Mucosa of rectum (tissue), 2 donors: ENCODE results near the gene ZNF628.

Experiments used
- H3K27ac ChIP-seq, 2 donors: one replicate each; pipeline ENCODE4 v1.7.0; 2013; ENCODE audit warnings: inconsistent platforms in 2 of 2, low read depth in 2 of 2, low read length in 2 of 2
- H3K27me3 ChIP-seq, 2 donors: one replicate each; pipeline ENCODE4 v1.7.0; 2013; ENCODE audit warnings: low read length in 2 of 2; ENCODE audit not compliant: control insufficient read depth in 2 of 2, insufficient read depth in 2 of 2
- H3K36me3 ChIP-seq, 2 donors: one replicate each; pipeline ENCODE4 v1.7.0; 2013; ENCODE audit warnings: low read length in 2 of 2; ENCODE audit not compliant: control insufficient read depth in 2 of 2, insufficient read depth in 2 of 2
- H3K4me1 ChIP-seq, 2 donors: one replicate each; pipeline ENCODE4 v1.7.0; 2013; ENCODE audit warnings: low read length in 2 of 2, mild to moderate bottlenecking in 1 of 2; ENCODE audit not compliant: control insufficient read depth in 2 of 2, insufficient read depth in 2 of 2
- H3K4me3 ChIP-seq, 2 donors: one replicate each; pipeline ENCODE4 v1.7.0; 2013; ENCODE audit warnings: low read length in 2 of 2
- H3K9ac ChIP-seq, 2 donors: one replicate each; pipeline ENCODE4 v1.7.0; 2013; ENCODE audit warnings: low read length in 2 of 2, low read depth in 1 of 2, mild to moderate bottlenecking in 1 of 2
- H3K9me3 ChIP-seq, 2 donors: one replicate each; pipeline ENCODE4 v1.7.0; 2013; ENCODE audit warnings: low read length in 2 of 2; ENCODE audit not compliant: control insufficient read depth in 2 of 2
- donor health status: healthy.
- donor health status: Normal muscosa, but diverticular disease.

ZNF628 gene

GRCh38 chr19:55449469-55449868, 26.9 kb upstream of the ZNF628 start:
- Histone ChIP-seq H3K9me3 (no peaks in the 10 kb centered on the region), H3K36me3 (no peaks in the 10 kb centered on the region), H3K4me1 (no peaks in the 10 kb centered on the region), H3K27me3 (peaks cover 18 to 24% of the 10 kb centered on the region in 2 donors), H3K27ac (no peak overlapping the region), H3K9ac (no peak overlapping the region), H3K4me3 (no peak overlapping the region)

DNA sequence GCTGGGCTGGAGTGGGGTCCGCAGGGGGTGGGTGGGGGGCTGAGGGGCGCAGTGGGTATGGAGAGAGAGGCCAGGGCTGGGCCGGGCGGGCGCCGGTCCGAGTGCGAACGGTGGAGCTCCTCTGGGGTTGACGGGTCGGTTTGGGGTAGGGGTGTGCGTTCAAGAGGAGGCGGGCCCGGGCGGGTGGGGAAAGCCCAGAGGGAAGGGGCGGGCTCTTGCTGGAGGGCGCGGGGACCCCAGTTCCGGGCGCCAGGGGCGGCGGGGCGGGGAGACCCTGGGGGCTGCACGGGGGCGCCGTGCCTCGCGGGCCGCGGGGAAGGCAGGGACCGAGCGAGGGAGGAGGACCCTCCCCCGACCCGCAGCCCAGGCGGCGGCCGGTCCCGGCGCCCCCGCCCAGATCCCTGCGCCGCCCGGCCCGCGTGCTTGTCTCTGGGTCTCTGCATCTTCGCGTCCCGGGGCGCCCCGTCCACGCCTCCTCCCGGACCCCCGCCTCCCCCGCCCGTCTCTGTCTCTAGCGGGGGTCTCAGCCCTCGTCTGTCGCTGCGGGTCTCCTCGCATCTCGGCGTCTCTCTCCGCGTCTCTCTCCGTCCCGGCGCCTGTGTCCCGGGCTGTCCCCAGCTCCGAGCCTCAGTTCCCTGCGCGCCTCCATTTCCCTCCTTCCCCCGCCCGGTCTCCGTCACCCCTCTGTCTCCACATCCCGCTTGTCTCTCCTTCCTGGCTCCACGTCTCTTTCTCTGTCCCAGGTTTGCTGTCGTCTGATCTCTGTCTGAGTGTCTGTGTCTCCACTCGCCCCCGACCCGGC, 25.1 kb upstream of the ZNF628 start:
- Histone ChIP-seq H3K4me1 (no peaks in the 10 kb centered on the region), H3K9me3 (no peaks in the 10 kb centered on the region), H3K27ac (no peak overlapping the region), H3K9ac (no peak overlapping the region), H3K27me3 (peaks cover 15% of the 10 kb centered on the region in 2 donors), H3K36me3 (peaks cover 0 to 2% of the 10 kb centered on the region in 2 donors), H3K4me3 (no peak overlapping the region)

DNA sequence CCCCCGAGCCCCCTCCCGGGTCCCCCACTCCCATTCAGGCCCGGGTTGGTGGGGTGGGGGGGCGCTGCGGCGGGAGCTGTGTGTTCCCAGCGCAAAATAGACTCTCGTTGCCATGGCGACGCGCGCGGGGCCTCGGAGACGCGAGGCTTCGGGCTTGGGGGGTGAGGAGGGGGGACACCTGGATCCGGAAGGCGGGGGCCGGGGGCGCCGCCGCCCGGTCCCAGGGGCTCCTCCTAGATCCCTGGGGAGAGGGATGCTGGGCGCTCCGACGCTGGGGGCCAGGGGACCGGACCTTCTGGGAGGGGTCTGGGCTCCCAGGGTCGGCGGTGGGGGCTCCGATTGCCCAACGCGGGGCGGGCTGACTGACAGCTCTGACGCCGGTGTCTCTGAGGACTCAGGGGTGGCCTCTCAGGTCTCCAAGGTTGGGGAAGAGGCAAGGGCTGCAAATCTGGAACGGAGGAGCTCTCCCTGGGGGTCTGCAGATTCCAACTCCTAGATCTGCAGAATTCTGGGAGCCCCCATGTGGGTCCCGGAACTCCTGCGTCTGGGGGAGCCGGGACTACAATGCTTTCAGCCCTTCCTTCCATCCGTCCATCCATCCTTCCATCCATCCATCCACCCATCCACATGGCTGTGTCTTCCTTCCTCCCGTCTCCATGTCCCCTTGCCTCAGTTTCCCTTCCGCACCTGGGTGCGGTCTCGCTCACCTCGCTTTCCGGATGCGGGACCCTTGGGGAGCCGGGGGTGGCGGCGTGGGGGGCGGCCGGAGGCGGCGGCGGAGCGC, 24.3 kb upstream of the ZNF628 start:
- Histone ChIP-seq H3K27ac (no peak overlapping the region), H3K4me3 (no peak overlapping the region), H3K27me3 (peaks cover 15% of the 10 kb centered on the region in 2 donors), H3K9ac (no peak overlapping the region), H3K4me1 (no peaks in the 10 kb centered on the region), H3K36me3 (peaks cover 0 to 5% of the 10 kb centered on the region in 2 donors), H3K9me3 (no peaks in the 10 kb centered on the region)

DNA sequence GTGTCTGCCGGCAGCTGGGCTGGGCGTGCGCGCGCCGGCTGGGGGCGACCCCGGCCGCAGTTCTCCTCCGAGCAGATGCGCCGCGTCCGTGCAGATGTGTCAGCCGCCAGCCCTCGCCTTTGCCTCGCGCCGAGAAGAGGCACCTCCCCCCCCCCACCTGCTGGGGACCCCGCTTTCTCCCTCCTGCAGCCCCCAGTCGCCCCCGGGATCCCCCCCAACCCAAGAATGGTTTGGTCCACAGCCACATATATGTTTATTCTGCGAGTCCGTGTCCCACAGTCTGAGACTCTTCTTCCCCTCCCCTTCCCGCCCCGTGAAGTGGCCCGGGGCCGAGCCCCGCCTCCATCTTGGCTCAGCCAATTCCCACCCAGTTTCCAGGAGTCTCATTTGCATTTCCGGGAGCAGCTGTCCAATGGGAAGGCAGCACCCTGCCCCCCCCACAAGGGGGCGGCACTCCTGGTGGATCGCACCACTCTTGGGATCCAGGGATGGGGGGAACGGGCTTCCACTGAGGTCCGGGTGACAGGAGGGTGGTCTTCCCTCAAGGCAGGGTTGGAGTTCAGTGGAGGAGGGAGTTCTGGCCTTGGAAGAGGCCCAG, 23.6 kb upstream of the ZNF628 start:
- H3K4me3 ChIP-seq = no peak overlapping the region
- H3K27me3 ChIP-seq = peaks cover 12 to 15% of the 10 kb centered on the region in 2 donors
- no peak overlapping the region for H3K27ac ChIP-seq
- no peaks in the 10 kb centered on the region for H3K9me3 ChIP-seq
- H3K36me3 ChIP-seq = peaks cover 0 to 5% of the 10 kb centered on the region in 2 donors
- H3K9ac ChIP-seq = no peak overlapping the region
- no peaks in the 10 kb centered on the region for H3K4me1 ChIP-seq

GRCh38 chr19:55453511-55454260, 22.7 kb upstream of the ZNF628 start:
- H3K36me3 ChIP-seq = peaks cover 0 to 5% of the 10 kb centered on the region in 2 donors
- no peaks in the 10 kb centered on the region for H3K4me1 ChIP-seq
- H3K4me3 ChIP-seq = no peak overlapping the region
- H3K27me3 ChIP-seq = peaks cover 12 to 15% of the 10 kb centered on the region in 2 donors
- no peaks in the 10 kb centered on the region for H3K9me3 ChIP-seq
- H3K9ac ChIP-seq = no peak overlapping the region
- no peak overlapping the region for H3K27ac ChIP-seq

DNA sequence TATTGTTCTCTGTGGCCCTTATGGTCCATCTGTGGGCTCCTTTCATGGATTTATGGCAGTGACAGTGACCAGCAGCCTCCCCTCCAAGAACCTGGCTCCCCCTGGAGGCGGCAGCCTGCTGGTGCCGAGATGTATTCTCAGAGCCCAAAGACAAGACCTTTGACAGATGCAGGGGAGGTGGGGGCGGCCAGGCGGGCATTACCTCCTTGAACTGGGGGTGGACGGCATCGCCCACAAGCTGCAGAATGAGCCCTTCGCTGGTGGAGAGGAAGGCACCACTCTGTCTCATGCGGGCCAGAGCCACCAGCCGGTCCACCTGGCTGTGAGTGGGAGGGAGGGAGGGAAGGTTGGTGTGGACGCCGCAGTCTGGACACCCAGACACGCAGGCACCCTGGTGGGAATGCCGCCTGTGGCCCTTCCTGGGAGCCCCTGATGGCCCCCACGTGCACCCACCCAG, 21.6 kb upstream of the ZNF628 start:
- Histone ChIP-seq H3K27ac (no peak overlapping the region), H3K4me1 (peaks cover 0 to 2% of the 10 kb centered on the region in 2 donors), H3K4me3 (no peak overlapping the region), H3K36me3 (peaks cover 0 to 5% of the 10 kb centered on the region in 2 donors), H3K9me3 (no peaks in the 10 kb centered on the region), H3K27me3 (peaks cover 7 to 10% of the 10 kb centered on the region in 2 donors), H3K9ac (no peak overlapping the region)

- no peaks in the 10 kb centered on the region for H3K9me3 ChIP-seq
- H3K4me1 ChIP-seq = peaks cover 0 to 6% of the 10 kb centered on the region in 2 donors
- H3K4me3 ChIP-seq = no peak overlapping the region
- no peak overlapping the region for H3K27ac ChIP-seq
- peaks cover 6 to 7% of the 10 kb centered on the region in 2 donors for H3K27me3 ChIP-seq
- H3K36me3 ChIP-seq = peaks cover 0 to 5% of the 10 kb centered on the region in 2 donors
- no peak overlapping the region for H3K9ac ChIP-seq
These were observed 20.7 kb upstream of the ZNF628 start for GRCh38 chr19:55455576-55456235.

DNA sequence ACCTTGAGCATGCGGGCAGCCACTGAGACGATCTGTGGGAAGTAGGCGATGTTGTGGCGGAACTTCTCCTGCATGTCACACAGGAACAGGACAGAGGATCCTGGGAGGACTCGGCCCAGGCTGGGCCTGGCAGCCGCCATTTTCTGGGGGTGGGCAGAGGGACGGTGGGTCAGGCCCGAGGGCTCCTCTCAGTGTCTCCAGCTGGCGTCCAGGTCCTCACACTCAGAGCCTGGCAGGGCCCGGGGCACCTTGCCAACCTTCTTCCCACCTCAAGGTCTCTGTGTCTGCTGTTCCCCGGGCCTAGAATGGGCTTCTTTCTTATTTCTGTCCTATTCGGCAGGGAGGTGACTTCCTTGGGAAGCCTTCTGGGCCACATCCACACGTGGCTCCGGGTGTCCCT, 20.1 kb upstream of the ZNF628 start:
- no peak overlapping the region for H3K4me3 ChIP-seq
- peaks cover 4 to 6% of the 10 kb centered on the region in 2 donors for H3K27me3 ChIP-seq
- peaks cover 0 to 5% of the 10 kb centered on the region in 2 donors for H3K36me3 ChIP-seq
- H3K9me3 ChIP-seq = no peaks in the 10 kb centered on the region
- no peak overlapping the region for H3K27ac ChIP-seq
- no peak overlapping the region for H3K9ac ChIP-seq
- peaks cover 0 to 12% of the 10 kb centered on the region in 2 donors for H3K4me1 ChIP-seq

GRCh38 chr19:55457683-55458457, 18.5 kb upstream of the ZNF628 start:
- Histone ChIP-seq H3K4me1 (peaks cover 7 to 12% of the 10 kb centered on the region in 2 donors), H3K36me3 (peaks cover 0 to 5% of the 10 kb centered on the region in 2 donors), H3K9me3 (no peaks in the 10 kb centered on the region), H3K27me3 (no peaks in the 10 kb centered on the region), H3K9ac (no peak overlapping the region), H3K27ac (no peak overlapping the region), H3K4me3 (no peak overlapping the region)
